ENCODE data around the gene TRIM2.
A peak's percentile ranks its signal among the peaks of the same experiment; 100 is the strongest.
"Not testable (repeated sequence)": the region's sequence is repeated elsewhere in the genome, so short reads cannot be mapped to it uniquely, and the experiment has no call there.

TRIM2 gene

GRCh38 chr4:153197301-153197700, 6.9 kb upstream of the TRIM2 start:
- no peak overlapping the region for H3K9ac ChIP-seq (ENCODE audit: low read depth, low read length)
- no peak overlapping the region for H3K4me3 ChIP-seq (ENCODE audit: low read depth, low read length)
- H3K9me3 ChIP-seq (ENCODE audit: control insufficient read depth, insufficient read depth, low read length) = no peaks in the 10 kb centered on the region
- H3K27me3 ChIP-seq (ENCODE audit: control insufficient read depth, insufficient read depth, low read length) = no peaks in the 10 kb centered on the region
- H3K4me1 ChIP-seq (ENCODE audit: control insufficient read depth, insufficient read depth, low read length) = no peaks in the 10 kb centered on the region
- H3K36me3 ChIP-seq (ENCODE audit: control insufficient read depth, insufficient read depth, low read length) = no peaks in the 10 kb centered on the region

GRCh38 chr4:153198719-153199118, 5.5 kb upstream of the TRIM2 start:
- Histone ChIP-seq H3K27me3 (ENCODE audit: control insufficient read depth, insufficient read depth, low read length) (no peaks in the 10 kb centered on the region), H3K36me3 (ENCODE audit: control insufficient read depth, insufficient read depth, low read length) (no peaks in the 10 kb centered on the region), H3K4me3 (ENCODE audit: low read depth, low read length) (no peak overlapping the region), H3K9ac (ENCODE audit: low read depth, low read length) (no peak overlapping the region), H3K4me1 (ENCODE audit: control insufficient read depth, insufficient read depth, low read length) (no peaks in the 10 kb centered on the region), H3K9me3 (ENCODE audit: control insufficient read depth, insufficient read depth, low read length) (no peaks in the 10 kb centered on the region)

GRCh38 chr4:153203746-153204145, 497 bp upstream of the TRIM2 start:
- H3K9me3 ChIP-seq (ENCODE audit: control insufficient read depth, insufficient read depth, low read length); H3K9ac ChIP-seq (ENCODE audit: low read depth, low read length); H3K36me3 ChIP-seq (ENCODE audit: control insufficient read depth, insufficient read depth, low read length): not testable (repeated sequence)
- H3K4me1 ChIP-seq (ENCODE audit: control insufficient read depth, insufficient read depth, low read length) = peaks cover 27% of the 10 kb centered on the region
- H3K4me3 ChIP-seq (ENCODE audit: low read depth, low read length) = peak overlapping the region; percentile 42
- peaks cover 14% of the 10 kb centered on the region for H3K27me3 ChIP-seq (ENCODE audit: control insufficient read depth, insufficient read depth, low read length)

- H3K36me3 ChIP-seq (ENCODE audit: control insufficient read depth, insufficient read depth, low read length) = no peaks in the 10 kb centered on the region
- no peak overlapping the region for H3K9ac ChIP-seq (ENCODE audit: low read depth, low read length)
- peaks cover 14% of the 10 kb centered on the region for H3K27me3 ChIP-seq (ENCODE audit: control insufficient read depth, insufficient read depth, low read length)
- H3K4me1 ChIP-seq (ENCODE audit: control insufficient read depth, insufficient read depth, low read length) = peaks cover 33% of the 10 kb centered on the region
- no peaks in the 10 kb centered on the region for H3K9me3 ChIP-seq (ENCODE audit: control insufficient read depth, insufficient read depth, low read length)
- peak overlapping the region; percentile 42 for H3K4me3 ChIP-seq (ENCODE audit: low read depth, low read length)
Measured at GRCh38 chr4:153204728-153205648, 745 bp downstream of the TRIM2 start.

GRCh38 chr4:153205757-153206156, 1.5 kb downstream of the TRIM2 start:
- H3K4me1 ChIP-seq (ENCODE audit: control insufficient read depth, insufficient read depth, low read length) = peaks cover 33% of the 10 kb centered on the region
- H3K36me3 ChIP-seq (ENCODE audit: control insufficient read depth, insufficient read depth, low read length) = no peaks in the 10 kb centered on the region
- H3K9me3 ChIP-seq (ENCODE audit: control insufficient read depth, insufficient read depth, low read length) = no peaks in the 10 kb centered on the region
- no peak overlapping the region for H3K9ac ChIP-seq (ENCODE audit: low read depth, low read length)
- H3K4me3 ChIP-seq (ENCODE audit: low read depth, low read length) = peak overlapping the region; percentile 42
- H3K27me3 ChIP-seq (ENCODE audit: control insufficient read depth, insufficient read depth, low read length) = peaks cover 15% of the 10 kb centered on the region

- no peak overlapping the region for H3K9ac ChIP-seq (ENCODE audit: low read depth, low read length)
- peak overlapping the region; percentile 42 for H3K4me3 ChIP-seq (ENCODE audit: low read depth, low read length)
- H3K27me3 ChIP-seq (ENCODE audit: control insufficient read depth, insufficient read depth, low read length) = peaks cover 18% of the 10 kb centered on the region
- H3K4me1 ChIP-seq (ENCODE audit: control insufficient read depth, insufficient read depth, low read length) = peaks cover 33% of the 10 kb centered on the region
- H3K9me3 ChIP-seq (ENCODE audit: control insufficient read depth, insufficient read depth, low read length) = no peaks in the 10 kb centered on the region
- no peaks in the 10 kb centered on the region for H3K36me3 ChIP-seq (ENCODE audit: control insufficient read depth, insufficient read depth, low read length)
Measured at GRCh38 chr4:153206534-153206933, 2.3 kb downstream of the TRIM2 start.

GRCh38 chr4:153207027-153207426, 2.8 kb downstream of the TRIM2 start:
- peaks cover 18% of the 10 kb centered on the region for H3K27me3 ChIP-seq (ENCODE audit: control insufficient read depth, insufficient read depth, low read length)
- no peaks in the 10 kb centered on the region for H3K36me3 ChIP-seq (ENCODE audit: control insufficient read depth, insufficient read depth, low read length)
- H3K9me3 ChIP-seq (ENCODE audit: control insufficient read depth, insufficient read depth, low read length) = no peaks in the 10 kb centered on the region
- H3K4me1 ChIP-seq (ENCODE audit: control insufficient read depth, insufficient read depth, low read length) = peaks cover 33% of the 10 kb centered on the region
- no peak overlapping the region for H3K9ac ChIP-seq (ENCODE audit: low read depth, low read length)
- peak overlapping the region; percentile 20 for H3K4me3 ChIP-seq (ENCODE audit: low read depth, low read length)

- Histone ChIP-seq H3K9me3 (ENCODE audit: control insufficient read depth, insufficient read depth, low read length) (no peaks in the 10 kb centered on the region), H3K27me3 (ENCODE audit: control insufficient read depth, insufficient read depth, low read length) (peaks cover 18% of the 10 kb centered on the region), H3K36me3 (ENCODE audit: control insufficient read depth, insufficient read depth, low read length) (no peaks in the 10 kb centered on the region), H3K4me1 (ENCODE audit: control insufficient read depth, insufficient read depth, low read length) (peaks cover 33% of the 10 kb centered on the region), H3K4me3 (ENCODE audit: low read depth, low read length) (peak overlapping the region; percentile 20), H3K9ac (ENCODE audit: low read depth, low read length) (no peak overlapping the region)
Measured at GRCh38 chr4:153207567-153207966, 3.3 kb downstream of the TRIM2 start.

- Histone ChIP-seq H3K36me3 (ENCODE audit: control insufficient read depth, insufficient read depth, low read length) (no peaks in the 10 kb centered on the region), H3K4me3 (ENCODE audit: low read depth, low read length) (no peak overlapping the region), H3K27me3 (ENCODE audit: control insufficient read depth, insufficient read depth, low read length) (peaks cover 18% of the 10 kb centered on the region), H3K9me3 (ENCODE audit: control insufficient read depth, insufficient read depth, low read length) (no peaks in the 10 kb centered on the region), H3K4me1 (ENCODE audit: control insufficient read depth, insufficient read depth, low read length) (peaks cover 33% of the 10 kb centered on the region), H3K9ac (ENCODE audit: low read depth, low read length) (no peak overlapping the region)
Measured at GRCh38 chr4:153209410-153209809, 5.2 kb downstream of the TRIM2 start.

- H3K4me3 ChIP-seq (ENCODE audit: low read depth, low read length) = no peak overlapping the region
- peaks cover 9% of the 10 kb centered on the region for H3K27me3 ChIP-seq (ENCODE audit: control insufficient read depth, insufficient read depth, low read length)
- H3K9ac ChIP-seq (ENCODE audit: low read depth, low read length) = no peak overlapping the region
- peaks cover 28% of the 10 kb centered on the region for H3K4me1 ChIP-seq (ENCODE audit: control insufficient read depth, insufficient read depth, low read length)
- no peaks in the 10 kb centered on the region for H3K9me3 ChIP-seq (ENCODE audit: control insufficient read depth, insufficient read depth, low read length)
- H3K36me3 ChIP-seq (ENCODE audit: control insufficient read depth, insufficient read depth, low read length) = no peaks in the 10 kb centered on the region
Measured at GRCh38 chr4:153210727-153211126, 6.5 kb downstream of the TRIM2 start.

GRCh38 chr4:153211986-153212728, 7.9 kb downstream of the TRIM2 start:
- H3K36me3 ChIP-seq (ENCODE audit: control insufficient read depth, insufficient read depth, low read length) = no peaks in the 10 kb centered on the region
- no peak overlapping the region for H3K4me3 ChIP-seq (ENCODE audit: low read depth, low read length)
- peaks cover 18% of the 10 kb centered on the region for H3K4me1 ChIP-seq (ENCODE audit: control insufficient read depth, insufficient read depth, low read length)
- H3K9ac ChIP-seq (ENCODE audit: low read depth, low read length) = no peak overlapping the region
- H3K27me3 ChIP-seq (ENCODE audit: control insufficient read depth, insufficient read depth, low read length) = peaks cover 4% of the 10 kb centered on the region
- no peaks in the 10 kb centered on the region for H3K9me3 ChIP-seq (ENCODE audit: control insufficient read depth, insufficient read depth, low read length)

GRCh38 chr4:153212736-153213135, 8.5 kb downstream of the TRIM2 start:
- H3K4me3 ChIP-seq (ENCODE audit: low read depth, low read length) = no peak overlapping the region
- peaks cover 4% of the 10 kb centered on the region for H3K27me3 ChIP-seq (ENCODE audit: control insufficient read depth, insufficient read depth, low read length)
- no peaks in the 10 kb centered on the region for H3K36me3 ChIP-seq (ENCODE audit: control insufficient read depth, insufficient read depth, low read length)
- peaks cover 12% of the 10 kb centered on the region for H3K4me1 ChIP-seq (ENCODE audit: control insufficient read depth, insufficient read depth, low read length)
- H3K9ac ChIP-seq (ENCODE audit: low read depth, low read length) = no peak overlapping the region
- no peaks in the 10 kb centered on the region for H3K9me3 ChIP-seq (ENCODE audit: control insufficient read depth, insufficient read depth, low read length)
